KOPT-K1 (cell line): ENCODE results near the gene RAB6B.

Experiments
- H3K27ac ChIP-seq: fragments of 200-600 bp; sonication (generic); 2 replicates; pipeline ENCODE4 v1.5.1; 2016; ENCODE audit warnings: antibody characterized with exemption, mild to moderate bottlenecking, low read depth, low read length; ENCODE audit not compliant: poor library complexity, severe bottlenecking
- H3K36me3 ChIP-seq: fragments of 200-600 bp; sonication (generic); 2 replicates; pipeline ENCODE4 v1.5.1; 2017; ENCODE audit warnings: antibody characterized with exemption, mild to moderate bottlenecking, low read length, moderate library complexity; ENCODE audit not compliant: insufficient read depth
- H3K9me3 ChIP-seq: fragments of 200-600 bp; sonication (generic); 2 replicates; pipeline ENCODE4 v1.5.1; 2017; ENCODE audit warnings: antibody characterized with exemption, low read length, mild to moderate bottlenecking; ENCODE audit not compliant: insufficient read depth, poor library complexity, severe bottlenecking

Gene RAB6B

DNA sequence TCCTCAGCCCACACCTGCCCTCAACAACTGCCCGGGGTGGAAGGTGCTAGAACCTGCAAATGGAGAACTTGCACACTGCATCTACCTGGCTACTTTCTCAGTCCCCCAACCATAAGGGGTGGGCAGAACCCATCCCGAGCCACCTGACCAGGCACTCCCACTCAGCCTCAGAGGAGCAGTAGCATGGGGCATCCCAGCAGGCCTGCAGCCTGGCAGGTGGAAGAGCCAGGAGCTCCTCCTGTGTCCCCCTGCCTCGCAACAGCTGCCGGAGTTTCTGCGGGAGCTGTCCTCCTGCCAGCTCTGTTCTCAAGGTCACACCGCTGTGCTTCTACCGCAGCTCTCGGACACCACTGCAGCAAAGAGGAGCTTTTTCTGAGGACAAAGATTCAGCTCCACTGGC, 27.5 kb downstream of the RAB6B start:
- Histone ChIP-seq H3K27ac (no peak overlapping the region), H3K9me3 (no peaks in the 10 kb centered on the region), H3K36me3 (no peaks in the 10 kb centered on the region)

DNA sequence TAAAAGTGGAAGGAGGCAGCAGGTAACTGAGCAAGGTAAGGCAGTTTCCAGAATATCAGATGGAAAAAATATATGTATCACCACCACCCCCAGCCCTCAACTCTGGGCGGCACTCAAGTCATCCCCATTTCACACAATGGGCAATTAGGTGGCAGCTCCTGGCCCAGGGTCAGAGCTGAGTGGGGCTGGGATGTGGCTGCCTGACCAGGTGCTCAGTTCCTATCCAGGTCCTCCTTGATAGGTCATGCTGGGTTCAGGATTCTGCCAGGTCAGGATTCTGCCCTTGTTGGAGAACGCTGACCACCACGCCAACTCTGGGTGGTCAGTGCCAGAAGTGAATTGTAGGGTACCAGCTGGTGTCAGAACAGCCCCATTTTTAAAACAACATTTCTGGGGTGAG, 29.5 kb downstream of the RAB6B start:
- Histone ChIP-seq H3K36me3 (no peaks in the 10 kb centered on the region), H3K27ac (no peak overlapping the region), H3K9me3 (no peaks in the 10 kb centered on the region)

DNA sequence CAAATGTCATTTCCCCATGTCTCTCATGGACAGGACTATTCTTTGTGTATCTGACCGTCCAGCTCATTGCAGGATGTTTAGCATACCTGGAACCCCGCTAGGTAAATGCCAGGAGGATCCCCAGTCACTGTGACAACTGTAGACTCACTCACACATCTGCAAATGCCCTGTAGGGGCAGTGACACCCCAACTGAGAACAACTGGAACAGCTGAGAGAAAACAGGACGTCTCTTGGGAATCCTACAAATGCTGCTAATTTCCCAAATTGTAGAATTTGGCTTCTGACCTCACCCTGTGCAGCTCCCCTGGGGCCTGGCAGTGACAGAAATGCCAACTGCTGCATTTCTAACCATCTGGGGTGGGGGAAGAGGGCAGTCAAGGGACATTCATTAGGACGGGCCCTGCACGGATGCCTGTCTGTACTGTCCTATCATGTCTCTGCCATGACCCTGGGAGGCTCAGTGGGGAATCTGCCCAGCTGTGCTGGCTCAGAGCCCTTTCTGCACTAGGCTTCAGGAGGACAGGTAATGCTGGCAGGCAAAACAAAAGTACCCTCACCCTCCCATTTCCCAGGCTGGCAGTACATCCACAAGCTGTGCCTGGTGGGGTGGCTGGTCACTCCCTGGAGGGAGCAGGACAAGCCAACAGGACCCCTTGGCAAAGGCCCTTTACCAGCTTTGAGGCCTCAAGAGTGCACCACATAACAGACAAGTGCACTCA, 30.4 kb downstream of the RAB6B start:
- no peaks in the 10 kb centered on the region for H3K36me3 ChIP-seq
- no peak overlapping the region for H3K27ac ChIP-seq
- H3K9me3 ChIP-seq: no peaks in the 10 kb centered on the region

DNA sequence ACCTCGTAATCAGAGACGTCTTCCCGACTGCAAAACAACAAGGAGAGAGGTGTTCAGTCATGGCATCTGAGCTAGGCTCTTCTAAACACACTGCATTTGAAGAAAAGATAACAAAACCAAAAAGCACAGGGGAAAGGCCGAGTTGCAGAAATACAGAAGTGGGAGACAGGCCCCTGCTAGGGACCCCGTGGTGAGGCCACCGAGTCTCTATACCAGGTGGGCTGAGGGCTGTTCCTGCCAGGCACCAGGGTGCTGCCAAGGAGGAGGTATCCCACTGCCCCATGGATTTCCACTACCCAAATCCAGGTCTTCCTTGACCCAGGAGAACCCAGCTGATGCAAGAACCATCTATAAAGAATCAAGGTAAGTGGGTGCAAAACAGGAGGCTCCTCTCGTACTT, 31.1 kb downstream of the RAB6B start:
- Histone ChIP-seq H3K36me3 (no peaks in the 10 kb centered on the region), H3K9me3 (no peaks in the 10 kb centered on the region), H3K27ac (no peak overlapping the region)

DNA sequence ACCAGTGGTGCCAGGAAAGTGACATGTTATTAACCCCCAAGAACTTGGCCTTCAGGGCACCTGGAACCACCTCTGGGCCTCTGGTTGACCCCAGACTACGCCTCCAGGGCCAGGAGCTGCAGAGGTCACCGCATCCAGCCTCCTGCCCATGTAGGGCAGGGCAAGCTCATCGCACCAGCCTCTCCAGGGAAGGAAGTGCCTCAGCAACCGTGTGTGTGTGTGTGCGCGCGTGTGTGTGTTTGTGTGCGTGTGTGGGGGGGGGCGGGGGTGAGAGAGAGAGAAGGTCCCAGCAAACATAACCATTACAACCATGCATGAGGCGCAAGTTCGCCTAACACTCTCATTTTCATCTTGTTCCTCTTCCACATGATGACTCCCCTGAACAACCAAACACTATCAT, 31.8 kb downstream of the RAB6B start:
- Histone ChIP-seq H3K9me3 (no peaks in the 10 kb centered on the region), H3K27ac (no peak overlapping the region), H3K36me3 (no peaks in the 10 kb centered on the region)

DNA sequence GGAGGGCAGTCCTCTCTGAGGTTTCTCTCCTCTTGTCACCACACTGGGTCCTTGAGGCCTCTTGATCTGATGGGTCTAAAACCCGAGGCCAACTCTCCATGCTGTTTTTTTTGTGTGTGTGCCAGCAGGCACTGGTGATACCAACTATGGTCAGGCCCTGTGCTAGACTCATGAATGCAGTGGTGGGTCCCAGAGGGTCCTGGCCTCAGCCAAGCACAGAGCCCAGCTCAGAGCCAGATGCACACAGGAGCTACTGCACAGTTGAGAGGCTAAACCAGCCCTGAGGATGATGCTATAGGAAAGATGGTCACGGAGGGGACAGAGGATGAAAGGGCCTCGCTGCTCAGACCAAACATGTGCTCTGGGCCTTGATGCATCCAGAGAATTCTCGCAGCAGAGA, 33.5 kb downstream of the RAB6B start:
- no peak overlapping the region for H3K27ac ChIP-seq
- H3K36me3 ChIP-seq: no peaks in the 10 kb centered on the region
- H3K9me3 ChIP-seq: no peaks in the 10 kb centered on the region

DNA sequence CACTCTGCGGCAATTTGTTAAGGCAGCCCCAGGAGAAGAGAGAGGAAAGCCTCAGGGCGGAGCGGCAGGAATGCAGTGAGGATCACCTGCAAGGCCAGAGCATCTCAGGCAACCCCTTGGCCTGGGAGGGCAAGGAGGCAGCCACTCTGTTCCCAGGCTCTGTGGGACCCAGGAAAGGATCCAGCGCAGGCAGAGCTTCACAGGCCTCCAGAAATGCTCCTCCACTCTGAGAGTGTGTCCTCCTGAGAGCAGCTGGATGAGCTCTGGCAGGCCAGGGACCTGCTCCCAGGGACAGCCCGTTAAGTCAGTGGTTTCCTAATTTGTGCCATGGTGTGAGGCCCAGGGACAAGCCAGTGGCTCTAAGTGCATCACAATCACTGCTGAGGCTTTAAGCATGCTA, 35.2 kb downstream of the RAB6B start:
- Histone ChIP-seq H3K9me3 (no peaks in the 10 kb centered on the region), H3K27ac (no peak overlapping the region), H3K36me3 (no peaks in the 10 kb centered on the region)

DNA sequence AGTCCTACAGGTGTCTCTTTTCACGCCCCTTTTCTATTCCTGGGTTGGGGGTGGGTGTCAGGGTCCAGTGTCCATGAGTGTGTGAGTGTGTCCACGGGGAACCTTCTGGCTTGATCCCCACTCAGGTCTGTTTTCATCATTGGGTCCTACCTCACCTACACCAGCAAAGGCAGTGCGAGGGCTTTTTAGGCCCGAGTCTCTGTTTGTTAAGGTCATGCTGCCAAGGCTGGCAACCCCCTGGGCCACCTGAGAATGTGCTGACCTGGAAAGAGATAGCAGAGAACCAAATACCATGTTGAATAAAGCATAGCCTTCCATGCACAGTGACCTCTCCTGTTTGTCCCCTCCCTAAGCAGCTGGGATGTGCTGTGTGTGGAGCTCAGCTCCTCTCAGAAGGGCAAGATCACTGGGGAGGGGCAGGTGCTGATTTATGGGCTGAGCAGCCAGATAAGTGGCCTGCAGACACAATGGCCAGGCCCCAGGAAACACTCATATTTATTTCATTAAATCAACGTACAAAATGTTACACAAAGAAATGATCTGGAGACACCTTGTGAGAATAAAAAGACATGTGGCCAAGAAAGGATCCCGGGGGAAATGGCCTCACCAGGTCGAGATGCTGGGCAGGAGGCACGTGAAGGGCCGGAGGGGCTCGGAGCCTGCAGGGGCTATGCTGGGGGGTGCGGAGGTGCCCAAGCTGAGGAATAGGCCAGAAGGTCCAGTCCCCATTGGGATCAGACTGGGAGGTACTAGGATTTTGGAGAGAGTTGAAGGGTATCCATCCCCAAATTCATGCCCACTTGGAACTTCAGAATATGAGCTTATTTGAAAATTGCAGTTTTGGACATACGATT, 36.1 kb downstream of the RAB6B start:
- Histone ChIP-seq H3K27ac (no peak overlapping the region), H3K9me3 (no peaks in the 10 kb centered on the region), H3K36me3 (no peaks in the 10 kb centered on the region)

DNA sequence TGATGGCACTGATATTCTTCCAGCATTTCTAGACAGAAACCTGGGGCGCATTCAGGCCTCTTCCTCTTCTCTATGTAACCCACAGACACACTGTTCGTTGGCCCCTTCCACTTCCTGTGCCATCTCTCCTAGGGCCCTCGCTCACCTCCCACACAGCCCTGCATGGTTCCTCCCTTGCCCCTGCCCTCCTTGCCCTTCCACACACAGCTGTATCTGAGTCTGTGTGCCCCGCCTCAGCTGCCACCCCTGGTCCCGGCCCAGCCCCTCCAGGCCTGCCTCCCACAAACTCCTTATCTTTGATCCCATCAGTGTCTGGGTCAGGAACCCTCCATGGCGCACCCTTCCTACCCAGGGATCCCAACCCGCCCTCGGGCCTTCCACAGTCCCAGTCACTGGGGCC, 37.9 kb downstream of the RAB6B start:
- Histone ChIP-seq H3K9me3 (no peaks in the 10 kb centered on the region), H3K27ac (peak overlapping the region; percentile 22), H3K36me3 (no peaks in the 10 kb centered on the region)

DNA sequence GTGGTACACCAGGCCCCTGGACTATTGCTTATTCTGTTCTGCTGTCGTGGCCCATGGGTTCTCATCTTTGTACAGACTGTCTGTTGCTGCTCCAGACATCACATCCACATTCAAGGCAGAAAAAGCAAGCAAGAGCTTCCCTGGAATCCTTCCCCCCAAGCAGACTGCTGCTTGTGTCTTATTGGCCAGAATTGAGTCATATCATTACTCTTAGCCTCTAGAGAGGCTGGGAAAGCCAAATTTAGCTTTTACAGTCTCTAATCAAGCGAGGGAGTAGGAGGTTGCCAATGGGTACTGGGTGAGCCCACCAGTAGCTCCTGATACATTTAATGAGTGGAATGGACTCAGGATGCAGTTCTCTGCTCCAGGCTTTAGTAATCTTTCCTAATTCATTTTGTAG, 39.4 kb downstream of the RAB6B start:
- Histone ChIP-seq H3K27ac (no peak overlapping the region), H3K9me3 (no peaks in the 10 kb centered on the region), H3K36me3 (no peaks in the 10 kb centered on the region)

DNA sequence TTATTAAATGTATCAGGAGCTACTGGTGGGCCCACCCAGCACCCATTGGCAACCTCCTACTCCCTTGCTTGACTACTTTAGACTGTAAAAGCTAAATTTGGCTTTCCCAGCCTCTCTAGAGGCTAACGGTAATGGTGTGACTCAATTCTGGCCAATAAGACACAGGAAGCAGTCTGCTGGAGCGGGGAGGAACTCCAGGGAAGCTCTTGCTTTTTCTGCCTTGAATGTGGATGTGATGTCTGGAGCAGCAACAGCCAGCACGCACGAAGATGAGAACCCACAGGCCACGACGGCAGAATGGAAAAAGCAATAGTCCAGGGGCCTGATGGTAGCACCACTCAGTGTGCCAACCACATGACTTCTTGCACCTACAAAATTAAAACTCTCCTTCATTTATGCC, 39.9 kb downstream of the RAB6B start:
- Histone ChIP-seq H3K9me3 (no peaks in the 10 kb centered on the region), H3K27ac (no peak overlapping the region), H3K36me3 (no peaks in the 10 kb centered on the region)

DNA sequence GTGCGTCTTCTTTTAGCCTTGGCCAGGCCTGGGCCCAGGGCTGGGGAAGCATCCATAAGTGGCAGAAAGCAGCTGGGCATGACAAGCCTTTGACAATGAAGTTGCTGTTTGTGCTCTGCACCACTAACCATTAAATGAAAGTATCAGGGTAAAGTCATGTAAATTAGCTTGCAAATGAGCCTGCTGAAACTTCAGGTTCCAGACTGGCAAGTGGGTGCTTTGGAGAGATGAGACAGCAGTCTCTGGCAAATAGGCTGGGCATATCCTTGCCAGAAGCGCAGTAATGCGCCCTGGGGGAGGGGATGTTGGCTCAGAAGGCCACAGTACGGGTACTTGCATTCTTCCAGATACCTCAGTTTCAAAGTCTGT, 40.7 kb downstream of the RAB6B start:
- no peak overlapping the region for H3K27ac ChIP-seq
- H3K36me3 ChIP-seq: no peaks in the 10 kb centered on the region
- no peaks in the 10 kb centered on the region for H3K9me3 ChIP-seq

DNA sequence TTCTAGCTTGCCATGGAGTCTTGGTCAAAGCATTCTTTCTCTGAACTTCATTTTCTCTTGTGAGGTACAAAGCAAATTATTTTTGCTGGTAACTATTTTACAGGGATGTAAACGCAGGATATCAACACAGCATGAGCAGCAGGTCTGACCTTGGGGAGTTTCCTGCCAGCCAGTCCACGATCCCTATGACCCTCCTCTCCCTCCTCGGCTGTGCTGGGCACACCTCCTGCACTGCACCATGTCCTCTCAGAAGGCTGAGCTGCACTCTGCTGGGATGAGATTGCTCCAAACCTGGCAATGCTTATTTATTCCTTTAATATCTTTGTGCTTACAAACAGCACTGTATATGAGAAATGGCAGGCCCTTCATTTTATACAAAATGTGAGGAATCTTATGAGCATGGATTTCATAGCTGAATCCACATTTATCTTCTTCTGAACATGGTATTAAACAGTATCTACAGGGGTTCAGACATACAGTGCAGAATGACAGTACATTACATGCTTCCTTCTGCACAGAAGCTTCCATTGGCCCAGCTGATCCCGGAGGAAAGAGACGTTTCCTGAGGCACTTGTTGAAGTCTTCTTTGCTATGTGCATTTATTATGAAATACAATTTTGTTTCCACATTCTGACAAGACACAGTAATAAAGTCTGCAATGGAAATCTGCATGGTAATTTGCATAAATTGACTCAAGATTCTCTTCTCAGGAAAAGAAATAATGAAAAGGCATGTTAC, 41.2 kb downstream of the RAB6B start:
- Histone ChIP-seq H3K27ac (no peak overlapping the region), H3K9me3 (no peaks in the 10 kb centered on the region), H3K36me3 (no peaks in the 10 kb centered on the region)

DNA sequence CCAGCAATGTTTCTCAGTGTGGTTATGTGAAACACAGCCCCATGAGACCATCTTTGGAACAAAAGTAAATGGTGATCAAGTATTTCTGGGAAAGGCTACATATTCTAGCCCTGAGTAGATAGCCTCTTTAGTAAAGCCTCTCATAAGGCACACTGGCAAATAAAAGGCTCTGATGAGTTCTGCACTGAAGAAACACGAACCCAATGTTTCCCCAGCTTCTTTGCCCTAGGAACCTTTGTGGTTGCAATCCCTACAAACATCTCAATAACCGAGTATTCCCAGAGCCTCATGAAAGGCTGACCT, 41.8 kb downstream of the RAB6B start:
- H3K36me3 ChIP-seq: no peaks in the 10 kb centered on the region
- H3K9me3 ChIP-seq: no peaks in the 10 kb centered on the region
- no peak overlapping the region for H3K27ac ChIP-seq

DNA sequence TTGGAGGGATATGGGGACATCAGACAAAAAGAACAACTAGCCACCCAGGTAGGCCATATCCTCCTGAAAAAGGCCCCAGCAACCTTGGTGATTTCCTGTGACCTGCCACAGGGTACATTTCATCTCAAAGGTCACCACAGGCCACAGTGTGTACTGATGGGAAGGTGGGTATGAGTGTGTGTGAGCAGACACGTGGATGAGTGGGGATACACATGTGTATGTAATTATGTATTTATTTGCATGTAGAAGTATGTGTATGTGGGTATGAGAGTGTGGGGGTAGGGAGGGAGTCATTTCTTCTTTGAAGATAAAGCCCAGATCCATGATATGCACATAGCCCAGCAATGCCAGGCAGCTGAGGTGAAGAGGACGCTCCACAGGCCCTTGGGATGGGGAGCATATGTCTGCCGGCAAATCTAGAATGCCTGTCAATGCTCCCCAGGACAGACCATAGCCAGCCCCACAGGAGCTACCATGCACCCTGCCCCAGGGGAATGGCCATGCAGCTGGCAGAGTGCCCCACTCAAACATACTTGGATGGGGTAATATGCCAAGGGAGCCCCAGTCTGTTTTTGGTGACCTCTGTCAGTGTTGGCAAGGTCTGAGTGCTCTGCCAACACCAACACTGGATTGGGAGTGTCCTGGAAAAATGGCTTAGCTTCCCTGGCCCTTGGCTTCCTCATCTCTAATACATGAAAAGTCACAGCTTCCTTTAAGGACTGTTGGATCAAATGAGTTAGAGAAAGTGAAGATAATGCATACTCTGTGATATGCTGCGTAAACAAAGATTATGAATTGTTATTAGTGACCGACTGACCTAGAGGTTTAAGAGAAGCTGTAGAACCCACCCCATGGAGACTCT, 42.4 kb downstream of the RAB6B start:
- H3K27ac ChIP-seq: no peak overlapping the region
- H3K36me3 ChIP-seq: no peaks in the 10 kb centered on the region
- no peaks in the 10 kb centered on the region for H3K9me3 ChIP-seq
